GM19099 (cell line): ENCODE data around the gene FYTTD1.

Source experiments
- POLR2A ChIP-seq: IDR thresholded peaks from 3 replicates; pipeline ENCODE4 v1.6.1; 2011; ENCODE audit warnings: low read depth; ENCODE audit not compliant: insufficient read length; ENCODE audit errors: extremely low read depth

The FYTTD1 gene

GRCh38 chr3:197761784-197762183 is 12.1 kb downstream of the FYTTD1 start:
- TF ChIP-seq POLR2A, result no peak

- no peak for TF ChIP-seq POLR2A
Measured at GRCh38 chr3:197775317-197775716, 25.6 kb downstream of the FYTTD1 start.

GRCh38 chr3:197782230-197782629 is 32.5 kb downstream of the FYTTD1 start:
- no peak for TF ChIP-seq POLR2A

- no peak for TF ChIP-seq POLR2A
Measured at GRCh38 chr3:197784019-197784585, 34.4 kb downstream of the FYTTD1 start.

GRCh38 chr3:197787412-197787811 is 37.7 kb downstream of the FYTTD1 start:
- no peak for TF ChIP-seq POLR2A

GRCh38 chr3:197789309-197789708 is 39.6 kb downstream of the FYTTD1 start:
- TF ChIP-seq POLR2A, result no peak

GRCh38 chr3:197790033-197790432 is 40.4 kb downstream of the FYTTD1 start:
- TF ChIP-seq POLR2A, result no peak

- peak; percentile 97 for TF ChIP-seq POLR2A
Measured at GRCh38 chr3:197791113-197791891, 41.6 kb downstream of the FYTTD1 start, which contains the start of gene LRCH3. LRCH3 (plus strand) TSS chr3:197791254; CDS start chr3:197791279, 25 bp downstream.

GRCh38 chr3:197791892-197792647 is 42.4 kb downstream of the FYTTD1 start:
- TF ChIP-seq POLR2A, result no peak

GRCh38 chr3:197793247-197793646 is 43.6 kb downstream of the FYTTD1 start:
- TF ChIP-seq POLR2A, result no peak

- no peak for TF ChIP-seq POLR2A
Measured at GRCh38 chr3:197794115-197794514, 44.4 kb downstream of the FYTTD1 start.

GRCh38 chr3:197795200-197795599 is 45.5 kb downstream of the FYTTD1 start:
- TF ChIP-seq POLR2A, result no peak

- no peak for TF ChIP-seq POLR2A
Measured at GRCh38 chr3:197796087-197796486, 46.4 kb downstream of the FYTTD1 start.

- TF ChIP-seq POLR2A, result no peak
Measured at GRCh38 chr3:197798863-197799262, 49.2 kb downstream of the FYTTD1 start.

- no peak for TF ChIP-seq POLR2A
Measured at GRCh38 chr3:197800379-197800778, 50.7 kb downstream of the FYTTD1 start.

- no peak for TF ChIP-seq POLR2A
Measured at GRCh38 chr3:197801891-197802778, 52.5 kb downstream of the FYTTD1 start.
